Tibial nerve (tissue), 4 donors: Measurements from ENCODE around the gene ABLIM3.

Source experiments
- CTCF ChIP-seq, 5 experiments: fragments of 200-600 bp in 3 of 5; fragments of 450-650 bp in 2 of 5; sonication (generic) in 3 of 5; IDR thresholded peaks; one replicate each; pipeline ENCODE4 v1.5.1; 2016 to 2019; ENCODE audit warnings: antibody characterized with exemption in 5 of 5, mild to moderate bottlenecking in 3 of 5, moderate library complexity in 2 of 5
- EP300 ChIP-seq, 2 donors: sonication (generic); formaldehyde crosslinking; IDR thresholded peaks; one replicate each; pipeline ENCODE4 v1.6.1; 2017; ENCODE audit warnings: antibody characterized with exemption in 2 of 2, mild to moderate bottlenecking in 1 of 2
- POLR2A ChIP-seq, 2 donors: fragments of 450-650 bp; IDR thresholded peaks; one replicate each; pipeline ENCODE4 v1.6.1; 2017; ENCODE audit warnings: antibody characterized with exemption in 2 of 2, mild to moderate bottlenecking in 2 of 2, moderate library complexity in 2 of 2

DNA sequence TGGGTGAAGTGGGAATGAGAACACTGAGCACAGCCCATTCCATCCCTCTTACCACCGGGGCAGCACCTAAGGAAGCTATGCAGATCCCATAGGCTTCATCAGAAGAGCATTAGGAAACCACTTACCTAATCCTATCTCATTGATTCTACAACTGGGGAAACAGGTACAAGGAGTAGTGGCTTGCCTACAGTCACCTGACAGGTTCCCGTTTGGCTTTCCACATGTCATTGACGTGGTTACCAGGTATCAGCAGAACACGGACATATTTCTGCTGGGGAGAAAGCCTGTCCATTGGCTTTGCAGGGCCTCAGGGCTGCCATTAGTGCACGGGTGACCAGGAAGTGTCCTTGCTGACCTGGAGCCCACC is 141.7 kb downstream of the ABLIM3 start:
- TF ChIP-seq CTCF (IDR thresholded peaks at IDR 0.05) = no peak
- TF ChIP-seq EP300 (IDR thresholded peaks at IDR 0.05) = no peak
- no peak for TF ChIP-seq POLR2A (IDR thresholded peaks at IDR 0.05)
